HG02840 (cell line): Measurements from ENCODE around the gene CPA1.

ENCODE experiments used
- ATAC-seq: cut with Tn5 transposase; IDR thresholded peaks from one replicate; pipeline ENCODE4 v1.9.1; 2021; ENCODE audit warnings: mild to moderate bottlenecking, moderate library complexity, moderate number of reproducible peaks; ENCODE audit not compliant: unreplicated experiment, low FRiP score

Gene CPA1

GRCh38 chr7:130421684-130422083, 41.4 kb downstream of the CPA1 start:
- no peak for ATAC-seq

DNA sequence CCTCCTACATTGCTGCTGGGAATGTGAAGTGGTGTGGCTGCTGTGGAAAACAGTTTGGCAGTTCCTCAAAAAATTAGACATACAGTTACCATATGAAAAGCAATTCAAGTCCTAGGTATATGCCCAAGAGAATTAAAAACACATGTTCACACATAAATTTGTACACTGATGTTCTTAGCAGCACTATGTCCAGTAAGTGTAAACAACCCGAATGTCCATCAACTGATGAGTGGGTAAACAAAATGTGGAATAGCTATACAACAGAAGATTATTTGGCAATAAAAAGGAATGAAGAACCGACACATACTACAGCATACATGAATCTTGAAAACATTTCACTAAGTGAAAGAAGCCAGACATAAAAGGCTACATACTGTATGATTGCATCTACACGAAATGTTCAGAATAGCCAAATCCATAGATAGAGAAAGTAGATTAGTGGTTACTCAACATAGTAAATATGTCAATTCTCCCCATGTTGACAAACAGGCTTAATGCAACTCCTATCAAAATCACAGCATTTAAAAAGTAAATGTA, 43.3 kb downstream of the CPA1 start:
- ATAC-seq, result no peak

- no peak for ATAC-seq
Measured at GRCh38 chr7:130425796-130426195, 45.5 kb downstream of the CPA1 start.

GRCh38 chr7:130426564-130426963, 46.3 kb downstream of the CPA1 start:
- ATAC-seq, result no peak

- ATAC-seq, result no peak
Measured at GRCh38 chr7:130429019-130429418, 48.7 kb downstream of the CPA1 start.

DNA sequence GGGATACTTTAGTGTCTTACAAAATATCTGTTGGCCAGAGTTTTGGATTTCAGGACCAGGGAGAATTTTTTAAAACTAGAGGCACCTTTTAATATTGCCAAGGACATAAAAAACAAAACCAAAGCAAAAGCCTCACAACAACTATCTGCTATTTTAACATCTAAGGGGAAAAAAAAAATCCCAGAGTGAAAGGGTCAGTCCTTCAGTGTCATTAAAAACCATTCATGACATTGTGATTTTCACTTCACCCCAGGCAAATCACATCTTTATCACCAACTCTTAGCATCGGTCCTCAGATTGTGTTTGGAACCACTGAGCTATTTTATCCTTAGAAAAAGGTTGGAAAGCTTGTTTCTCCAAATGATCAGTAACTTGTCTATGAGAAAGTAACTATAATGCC, 49.8 kb downstream of the CPA1 start:
- ATAC-seq, result no peak

GRCh38 chr7:130430841-130431666, 50.8 kb downstream of the CPA1 start:
- no peak for ATAC-seq

- no peak for ATAC-seq
Measured at GRCh38 chr7:130432886-130433285, 52.6 kb downstream of the CPA1 start.

DNA sequence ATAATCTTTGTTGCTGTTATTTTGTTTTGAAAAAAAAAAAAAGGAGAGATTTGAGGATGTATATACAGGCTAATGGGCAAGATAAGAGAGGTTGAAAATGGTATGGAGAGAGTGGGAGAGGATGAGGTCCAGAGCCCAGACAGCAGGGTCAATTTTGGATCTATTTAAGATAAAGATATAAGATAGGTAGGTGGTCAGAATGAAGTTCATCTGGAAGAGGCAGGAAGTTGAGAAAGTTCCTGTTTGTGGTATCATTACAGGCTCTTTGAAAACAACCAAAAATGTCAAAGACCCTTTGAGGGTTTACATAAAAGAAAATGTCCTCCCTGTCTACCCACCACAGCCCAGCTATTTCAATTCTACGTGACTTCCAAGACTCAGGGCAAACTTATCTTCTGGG, 53.0 kb downstream of the CPA1 start:
- no peak for ATAC-seq

GRCh38 chr7:130435311-130435854, 55.1 kb downstream of the CPA1 start:
- no peak for ATAC-seq

- ATAC-seq, result no peak
Measured at GRCh38 chr7:130436253-130436652, 56.0 kb downstream of the CPA1 start.
